Cortex of kidney (tissue), 1 donor: Measurements from ENCODE around the gene RARRES1.
"Not testable (repeated sequence)": the region's sequence is repeated elsewhere in the genome, so short reads cannot be mapped to it uniquely, and the experiment has no call there.

Experiments used
- DNase-seq: peaks from one replicate; lab custom pipeline; 2025; lab: John Stamatoyannopoulos, UW

RARRES1 gene

DNA sequence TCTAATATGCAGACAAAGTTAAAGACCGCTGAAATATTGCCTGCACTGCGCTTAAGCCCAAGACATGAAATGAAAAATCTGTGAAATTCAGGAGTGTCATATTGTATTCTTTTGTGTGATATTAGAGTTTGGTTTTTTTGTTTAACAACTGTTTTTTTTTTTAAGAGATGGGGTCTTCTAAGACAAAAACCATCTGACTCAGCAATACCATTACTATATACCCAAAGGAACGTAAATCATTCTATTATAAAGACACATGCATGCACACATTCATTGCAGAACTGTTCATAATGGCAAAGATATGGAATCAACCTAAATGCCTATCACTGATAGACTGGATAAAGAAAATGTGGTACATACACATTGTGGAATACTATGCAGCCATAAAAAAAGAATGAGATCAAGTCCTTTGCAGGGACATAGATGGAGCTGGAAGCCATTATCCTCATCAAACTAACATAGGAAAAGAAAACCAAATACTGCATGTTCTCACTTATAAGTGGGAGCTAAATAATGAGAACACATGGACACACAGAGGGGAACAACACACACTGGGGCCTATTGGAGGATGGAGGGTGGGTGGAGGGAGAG lies 38.3 kb downstream of the RARRES1 start:
- DNase-seq = not testable (repeated sequence)

GRCh38 chr3:158685159-158685558 lies 47.1 kb downstream of the RARRES1 start:
- no peak for DNase-seq

DNA sequence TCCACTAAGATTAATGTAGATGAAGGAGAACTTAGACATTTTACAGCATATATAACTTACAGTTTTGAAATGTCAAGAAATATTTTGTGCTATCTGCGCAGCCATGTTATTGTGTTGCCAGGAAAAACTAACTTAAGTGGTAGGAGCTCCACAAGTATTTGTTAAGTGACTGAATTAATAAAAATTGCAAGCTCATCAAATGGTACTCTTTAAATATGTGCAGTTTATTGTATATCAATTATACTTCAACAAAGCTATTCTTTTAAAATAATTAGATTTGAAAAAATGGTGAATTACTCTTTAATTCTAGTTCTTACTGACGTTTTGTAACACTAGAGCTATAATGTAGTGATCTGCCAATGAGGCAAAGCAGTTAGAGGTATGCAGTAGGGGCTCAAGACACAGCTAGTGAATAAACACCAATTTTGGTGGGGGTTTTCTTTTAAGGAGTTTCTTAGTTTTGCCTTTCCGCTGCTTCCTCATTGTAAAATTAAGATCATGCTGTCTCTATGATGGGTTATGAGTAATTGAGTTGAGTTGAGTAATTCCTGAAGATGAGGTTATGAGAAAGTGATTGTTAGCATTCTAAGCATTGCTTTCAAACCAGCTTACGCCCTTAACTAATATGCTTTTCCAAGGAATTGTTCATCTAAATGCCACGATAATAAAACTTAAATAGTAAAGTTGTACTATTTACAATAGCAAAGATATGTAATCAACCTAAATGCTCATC lies 48.9 kb downstream of the RARRES1 start:
- DNase-seq = no peak

DNA sequence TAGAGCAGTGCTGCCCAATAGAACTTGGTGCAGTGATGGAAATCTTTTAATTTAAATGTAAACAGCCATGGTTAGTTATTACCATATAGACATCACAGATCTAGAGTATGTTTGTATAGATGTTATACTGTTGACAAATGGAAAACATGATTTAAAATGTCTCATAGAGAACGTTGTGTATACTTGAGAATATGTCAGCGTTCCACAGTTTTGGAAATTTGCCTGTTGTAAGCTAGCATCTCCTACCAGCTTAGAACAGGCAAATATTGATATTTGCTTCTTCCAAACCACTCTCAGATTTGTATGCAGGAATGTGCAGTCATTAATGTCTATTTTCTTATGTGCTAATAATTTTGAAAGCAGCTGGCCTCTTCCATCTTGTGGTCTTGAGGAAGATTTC lies 51.4 kb downstream of the RARRES1 start:
- DNase-seq = no peak

GRCh38 chr3:158679547-158680000 lies 52.7 kb downstream of the RARRES1 start:
- no peak for DNase-seq

DNA sequence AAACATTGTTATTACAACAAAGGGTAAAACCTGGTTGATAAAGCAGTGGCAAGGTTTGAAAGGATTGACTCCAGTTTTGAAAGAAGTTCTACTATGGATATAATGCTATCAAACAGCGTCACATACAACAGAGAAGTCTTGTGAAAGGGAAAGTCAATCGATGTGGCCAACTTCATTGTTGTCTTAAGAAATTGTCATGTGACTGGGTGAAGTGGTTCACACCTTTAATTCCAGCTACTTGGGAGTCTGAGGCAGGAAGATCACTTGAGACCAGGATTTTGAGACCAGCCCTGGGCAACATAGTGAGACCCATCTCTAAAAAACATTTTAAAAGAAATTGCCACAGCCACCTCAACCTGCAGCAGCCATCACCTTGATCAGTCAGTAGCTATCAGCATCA lies 53.6 kb downstream of the RARRES1 start:
- no peak for DNase-seq

- no peak for DNase-seq
These were observed 59.8 kb downstream of the RARRES1 start, which contains the start of gene LXN for GRCh38 chr3:158672215-158673176. TSS of gene LXN (minus strand) at chr3:158672648. CDS start at chr3:158672478, 170 bp downstream.

- no peak for DNase-seq
These were observed 60.4 kb downstream of the RARRES1 start for GRCh38 chr3:158671821-158672214.

- no peak for DNase-seq
These were observed 63.8 kb downstream of the RARRES1 start for GRCh38 chr3:158668506-158668905.

- no peak for DNase-seq
These were observed 65.8 kb downstream of the RARRES1 start for GRCh38 chr3:158666416-158666815.

DNA sequence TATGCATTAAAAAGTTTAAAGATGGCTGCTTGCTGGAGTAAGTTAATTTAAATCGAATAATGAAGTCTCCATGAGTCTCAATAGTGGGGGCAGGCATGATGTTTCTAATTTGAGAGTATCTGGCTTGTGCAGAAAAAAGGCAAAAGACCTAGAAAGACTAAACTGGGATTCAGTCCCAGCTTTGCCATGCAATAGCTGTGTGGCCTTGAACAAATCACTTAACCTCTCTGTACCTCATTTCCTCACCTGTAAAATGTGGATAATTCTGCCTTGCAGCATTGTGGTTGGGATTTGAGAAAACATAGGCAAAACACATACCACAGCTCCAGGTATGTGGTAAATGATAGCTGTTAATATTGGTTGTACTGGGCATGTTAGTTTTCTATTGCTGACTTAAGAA lies 68.4 kb downstream of the RARRES1 start:
- DNase-seq = no peak

DNA sequence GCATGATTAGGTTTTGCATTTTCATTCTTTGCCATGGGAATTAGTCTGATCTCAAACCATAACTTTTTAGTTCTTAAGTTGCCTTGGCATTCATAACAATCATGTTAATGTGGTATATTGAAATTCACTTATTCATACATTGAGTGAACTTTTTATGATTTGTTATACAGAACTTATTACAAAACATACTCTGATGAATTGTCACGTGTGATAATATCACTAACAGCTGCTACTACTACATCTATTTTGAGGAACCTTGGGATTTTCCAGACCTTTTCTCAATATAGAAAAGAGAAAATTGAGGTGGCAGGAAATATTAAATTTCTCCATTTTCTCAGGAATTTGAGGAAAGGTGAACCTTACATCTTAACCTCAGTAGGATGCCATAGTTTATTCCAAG lies 69.0 kb downstream of the RARRES1 start:
- no peak for DNase-seq

DNA sequence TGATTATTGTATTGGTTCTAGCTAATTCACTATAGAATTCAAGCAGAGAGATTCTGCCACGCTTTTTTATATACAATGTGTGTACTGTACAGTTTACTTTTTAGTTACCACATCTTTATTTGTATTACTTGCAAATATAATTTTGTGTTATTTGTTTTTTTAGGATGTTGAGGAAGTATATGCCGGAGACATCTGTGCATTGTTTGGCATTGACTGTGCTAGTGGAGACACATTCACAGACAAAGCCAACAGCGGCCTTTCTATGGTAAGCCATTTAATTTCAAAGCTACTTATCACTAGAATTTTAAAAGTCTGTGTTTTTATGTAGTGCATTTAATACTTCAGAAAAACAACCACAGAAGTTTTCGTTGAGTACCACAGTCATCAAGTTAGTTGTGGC lies 71.5 kb downstream of the RARRES1 start:
- DNase-seq = no peak

DNA sequence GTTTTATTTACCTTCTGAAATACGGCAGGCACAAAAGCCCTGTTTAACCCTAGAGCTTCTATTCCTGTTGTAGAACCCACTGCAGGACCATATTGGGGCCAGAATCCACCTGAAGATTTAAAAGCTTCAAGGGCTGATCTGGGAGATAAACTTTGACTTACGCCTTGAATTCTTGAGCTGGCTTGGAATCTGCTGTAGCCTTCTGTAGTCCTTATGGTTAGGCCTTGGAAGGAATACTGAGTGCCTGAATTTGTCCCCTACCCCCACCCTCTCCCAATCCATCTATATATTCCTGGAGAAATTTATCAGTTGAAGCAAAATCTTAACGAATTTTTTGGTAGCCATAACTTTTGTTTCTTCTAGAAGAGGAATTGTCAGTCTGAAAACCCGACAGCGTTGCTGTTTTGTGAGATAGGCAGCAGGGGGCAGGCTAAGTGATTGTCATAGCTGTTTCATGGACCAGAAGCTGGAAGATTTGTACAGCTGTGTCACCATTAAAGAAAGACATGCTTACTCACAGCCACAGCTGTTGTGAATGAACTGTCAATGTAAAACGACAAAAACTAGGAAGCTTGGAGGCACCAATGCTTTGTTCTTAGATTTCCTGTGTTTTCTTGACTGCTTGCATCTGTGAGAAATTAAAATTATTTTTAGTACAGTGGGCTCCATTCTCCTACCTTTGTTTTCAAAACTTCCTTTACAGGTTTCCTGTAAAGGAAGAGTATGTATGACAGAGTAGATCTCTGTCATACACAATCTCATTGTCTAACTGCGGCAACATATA lies 72.6 kb downstream of the RARRES1 start:
- no peak for DNase-seq

DNA sequence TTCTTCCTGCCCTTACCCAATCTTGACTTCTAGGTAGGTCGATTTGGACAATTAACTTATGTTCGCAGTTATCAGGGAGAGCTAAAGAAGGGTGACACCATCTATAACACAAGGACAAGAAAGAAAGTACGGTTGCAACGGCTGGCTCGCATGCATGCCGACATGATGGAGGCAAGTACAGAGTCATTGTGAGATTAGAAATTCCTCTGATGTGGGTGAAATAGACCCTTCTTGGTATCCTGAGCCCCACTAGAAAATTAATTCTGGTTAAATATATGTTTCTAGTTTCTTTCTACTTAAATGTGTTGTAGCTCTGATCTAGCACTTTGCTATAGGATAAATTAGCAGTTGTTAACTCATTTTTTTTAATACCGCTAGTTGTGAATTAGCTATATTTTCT lies 73.4 kb downstream of the RARRES1 start:
- no peak for DNase-seq

- DNase-seq = no peak
These were observed 79.8 kb downstream of the RARRES1 start for GRCh38 chr3:158652463-158652862.

DNA sequence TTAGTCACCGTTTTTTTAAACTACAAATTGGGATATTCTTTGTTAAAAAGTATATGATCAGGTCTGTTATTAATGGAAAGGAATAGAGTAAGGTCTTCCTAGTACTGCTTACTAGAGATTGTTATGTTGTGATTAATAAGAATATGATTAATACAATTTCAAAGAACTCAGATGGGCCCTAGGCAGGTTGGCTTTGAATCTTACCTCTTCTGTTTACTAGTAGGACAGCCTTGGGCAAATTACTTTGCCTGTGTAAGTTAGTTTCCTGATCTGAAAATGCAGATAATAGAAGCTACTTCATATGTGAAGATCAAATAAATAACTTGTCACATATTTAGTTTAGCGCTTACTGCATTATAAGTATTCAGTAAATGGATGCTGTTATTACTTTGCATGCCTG lies 81.1 kb downstream of the RARRES1 start:
- no peak for DNase-seq

DNA sequence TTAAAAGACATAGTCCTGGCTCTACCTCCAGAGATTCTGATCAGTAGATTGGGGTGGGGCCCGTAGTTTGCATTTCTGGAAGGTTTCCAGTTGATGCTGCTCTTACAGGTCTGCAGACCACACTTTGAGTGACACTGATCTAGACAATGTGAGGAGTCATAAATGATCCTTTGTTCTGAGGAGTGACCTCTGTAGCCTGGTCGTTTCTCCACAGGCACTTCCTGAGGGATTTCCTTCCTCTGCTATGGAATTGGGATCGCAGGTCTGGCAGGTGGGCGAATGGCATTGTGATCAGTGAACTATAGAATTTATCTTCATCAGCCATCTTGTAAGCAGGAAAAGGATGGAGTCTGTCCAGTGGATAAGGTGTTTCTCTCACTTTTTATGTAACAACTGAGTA lies 82.5 kb downstream of the RARRES1 start:
- no peak for DNase-seq
